NCI-H82 treated with DMSO at 0.1 percent for 48 hours (cell line): Measurements from ENCODE around the gene TAGLN2.

ENCODE experiments used
- DNase-seq: peaks from one replicate; lab custom pipeline; 2025; ENCODE audit not compliant: unreplicated experiment; lab: John Stamatoyannopoulos, UW

TAGLN2 gene

DNA sequence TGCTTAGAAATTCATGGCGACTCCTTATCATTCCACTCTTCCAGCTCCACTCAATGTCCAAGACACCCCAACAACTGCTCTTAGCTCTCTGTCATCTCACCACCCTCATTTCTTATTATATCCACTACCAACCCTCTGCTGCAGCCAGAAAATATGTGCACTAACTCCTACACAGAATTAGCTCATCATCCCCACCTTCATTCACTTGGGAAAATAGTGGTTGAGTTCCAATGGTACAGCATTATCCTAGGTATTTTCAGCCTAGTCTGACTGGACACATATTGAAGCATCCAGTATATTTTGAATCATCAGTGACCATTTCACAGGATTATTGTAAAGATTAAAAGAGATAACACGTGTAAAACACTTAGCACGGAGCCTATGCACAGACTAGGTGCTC is 46.2 kb downstream of the TAGLN2 start:
- no peak for DNase-seq

DNA sequence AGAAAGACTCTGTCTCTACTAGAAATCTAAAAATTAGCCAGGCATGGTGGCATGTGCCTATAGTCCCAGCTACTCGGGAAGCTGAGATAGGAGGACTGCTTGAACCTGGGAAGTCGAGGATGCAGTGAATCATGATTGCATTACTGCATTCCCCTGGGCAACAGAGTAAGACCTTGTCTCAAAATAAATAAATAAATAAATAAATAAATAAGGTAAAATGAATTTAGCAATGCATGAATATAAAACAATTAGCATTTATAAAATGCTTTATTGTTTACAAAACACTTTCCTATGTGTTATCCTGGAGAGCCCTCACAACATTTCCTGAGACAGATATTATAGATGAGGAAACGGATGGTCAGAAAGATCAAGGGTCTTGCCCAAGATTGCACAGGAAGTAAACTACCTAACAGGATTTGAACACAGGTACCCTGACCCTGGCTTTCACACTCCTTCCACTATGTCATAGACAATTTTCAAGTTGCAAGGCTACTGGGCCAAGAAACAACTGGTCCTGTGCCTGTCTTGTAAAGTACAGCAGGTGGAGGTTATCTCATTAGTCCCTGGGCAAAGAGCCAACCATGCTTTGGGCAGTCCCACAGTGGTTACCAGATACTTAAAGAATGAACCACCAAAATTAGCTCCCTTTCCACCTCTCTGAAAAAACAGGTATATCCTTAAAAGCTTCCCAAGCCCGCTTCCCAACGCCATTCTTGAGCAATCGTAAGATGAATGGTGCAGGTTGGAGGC is 47.4 kb downstream of the TAGLN2 start:
- DNase-seq: peak; percentile 60

DNA sequence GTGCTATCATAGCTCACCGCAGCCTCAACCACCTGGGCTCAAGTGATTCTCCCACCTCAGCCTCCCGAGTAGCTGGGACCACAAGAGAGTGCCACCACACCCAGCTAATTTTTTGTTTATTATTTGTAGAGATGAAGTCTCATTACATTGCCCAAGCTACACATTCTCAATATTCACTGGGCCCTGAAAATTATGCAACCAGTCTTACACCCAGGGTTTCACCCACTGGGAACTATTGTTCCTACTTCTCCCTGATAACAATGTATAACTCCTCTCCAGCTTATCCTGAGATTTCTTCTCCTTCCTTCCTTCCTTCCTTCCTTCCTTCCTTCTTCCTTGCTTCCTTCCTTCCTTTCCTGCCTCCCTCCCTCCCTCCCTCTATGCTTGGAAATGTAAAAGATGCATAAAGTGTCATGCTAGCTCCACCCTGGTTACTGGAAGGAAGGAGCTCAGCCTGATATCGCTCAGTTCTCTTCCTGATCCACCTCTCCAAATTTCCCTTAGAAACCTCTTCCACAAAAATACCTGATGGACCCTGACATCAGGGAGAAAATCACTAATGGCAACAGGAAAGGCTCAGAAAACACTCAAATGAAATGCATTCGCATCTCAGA is 51.7 kb downstream of the TAGLN2 start:
- DNase-seq: no peak

DNA sequence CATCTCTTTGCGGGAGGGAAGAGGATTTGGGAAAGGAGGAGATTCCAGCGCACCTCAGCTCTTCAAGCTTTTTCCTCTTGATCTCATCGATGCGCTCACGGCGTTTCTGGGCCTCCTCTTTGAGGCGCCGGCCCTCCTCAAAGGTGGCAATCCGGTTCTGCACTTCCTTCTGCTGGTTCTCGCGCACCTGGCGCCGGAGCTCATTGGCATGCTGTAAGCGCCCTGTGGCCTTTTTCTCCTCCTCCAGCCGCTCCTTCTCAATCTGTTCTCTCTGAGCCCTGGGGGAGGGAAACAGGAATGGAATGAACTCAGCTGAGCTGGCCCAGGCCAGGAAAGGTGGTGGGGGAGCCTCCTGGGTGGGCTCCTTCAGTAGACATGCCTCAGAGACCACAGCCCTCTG is 52.4 kb downstream of the TAGLN2 start:
- no peak for DNase-seq

DNA sequence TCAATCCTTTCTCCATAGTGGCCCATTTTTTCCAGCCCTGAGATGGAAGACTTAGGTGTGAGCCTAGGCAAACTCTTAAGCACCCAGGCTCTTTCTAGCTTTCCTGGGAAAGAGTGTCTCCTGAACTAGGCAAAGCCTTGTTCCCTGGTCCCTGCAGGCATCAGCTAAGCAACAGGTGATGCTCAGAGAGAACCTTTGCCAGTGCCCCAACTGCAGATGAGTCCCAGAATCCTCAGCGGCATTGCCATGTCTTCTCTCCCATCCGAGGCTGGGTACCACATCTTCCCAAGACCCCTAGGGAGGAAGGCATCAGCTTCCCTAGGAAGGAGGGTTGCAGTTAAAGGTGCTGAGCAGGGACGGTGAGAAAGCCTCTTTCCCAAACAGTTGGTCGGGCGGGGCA is 54.6 kb downstream of the TAGLN2 start:
- no peak for DNase-seq

DNA sequence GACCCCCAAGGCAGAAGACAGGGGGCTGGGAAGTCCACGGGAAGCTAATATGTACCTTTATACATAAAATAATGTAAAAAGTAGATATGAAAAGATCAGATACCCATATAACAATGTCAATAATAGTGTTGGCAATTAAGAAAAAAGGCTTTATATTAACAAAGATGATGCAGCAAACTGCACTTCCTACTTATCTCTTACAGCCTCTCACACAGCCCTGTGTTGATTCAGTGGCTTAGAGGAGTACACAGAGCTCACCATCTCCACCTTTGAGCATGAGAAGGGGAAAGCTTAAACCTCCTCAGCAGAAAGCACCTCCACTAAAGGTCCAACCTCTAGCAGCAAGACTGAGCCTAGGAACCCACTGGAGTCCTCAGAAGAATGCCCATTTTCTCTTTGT is 55.7 kb downstream of the TAGLN2 start:
- no peak for DNase-seq

DNA sequence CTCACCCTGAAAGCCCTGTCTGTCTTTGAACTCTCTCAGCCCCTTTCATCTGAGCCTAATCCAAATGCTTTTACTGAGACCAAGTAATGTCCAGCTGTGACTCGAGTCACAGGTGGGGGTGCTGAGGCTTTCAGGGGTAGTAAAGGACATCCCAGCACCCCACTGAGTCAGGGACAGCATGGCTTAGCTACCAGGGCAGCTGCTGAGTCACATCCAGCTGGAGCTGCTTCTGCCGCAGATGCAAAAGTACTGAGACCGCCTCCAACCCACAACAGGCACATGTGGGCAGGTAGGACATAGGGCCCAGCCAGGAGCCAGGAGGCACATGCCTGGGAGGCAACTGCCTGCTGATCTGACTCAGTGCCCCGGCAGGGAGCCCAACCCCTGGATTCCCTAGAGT is 56.1 kb downstream of the TAGLN2 start:
- no peak for DNase-seq

DNA sequence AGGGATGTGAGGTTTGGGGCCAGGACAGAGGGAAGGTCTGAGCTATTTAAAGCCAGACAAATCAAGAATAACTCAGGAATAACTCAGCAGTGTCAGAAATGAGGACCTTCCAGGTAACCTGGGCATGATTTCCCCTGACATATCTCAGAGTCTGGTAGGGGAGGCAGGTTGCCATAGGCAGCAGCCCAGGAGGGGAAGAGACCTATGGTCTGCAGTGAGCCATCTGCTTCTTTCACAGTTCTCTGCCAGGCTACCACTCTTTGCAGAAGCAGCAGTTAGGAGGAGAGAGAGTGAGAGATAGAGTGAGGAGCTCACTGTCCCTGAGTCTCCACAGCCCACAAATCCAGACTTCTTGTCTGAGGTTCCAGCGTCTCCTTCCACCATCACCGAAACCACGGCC is 56.5 kb downstream of the TAGLN2 start:
- no peak for DNase-seq
